Astrocyte (in vitro differentiated cells and primary cell): ENCODE results near the gene RYR2.

ENCODE experiments used
- EZH2 ChIP-seq: IDR thresholded peaks from 2 replicates; pipeline ENCODE4 v1.6.1; 2012; ENCODE audit warnings: mild to moderate bottlenecking, low read length, inconsistent platforms; ENCODE audit not compliant: insufficient read depth
- TF ChIP-seq, protein P1 (sequence below): IDR thresholded peaks from 2 replicates; pipeline ENCODE4 v1.5.1; 2011; ENCODE audit warnings: low read depth, mild to moderate bottlenecking, inconsistent platforms, low read length, moderate library complexity; ENCODE audit not compliant: insufficient read depth

DNA sequence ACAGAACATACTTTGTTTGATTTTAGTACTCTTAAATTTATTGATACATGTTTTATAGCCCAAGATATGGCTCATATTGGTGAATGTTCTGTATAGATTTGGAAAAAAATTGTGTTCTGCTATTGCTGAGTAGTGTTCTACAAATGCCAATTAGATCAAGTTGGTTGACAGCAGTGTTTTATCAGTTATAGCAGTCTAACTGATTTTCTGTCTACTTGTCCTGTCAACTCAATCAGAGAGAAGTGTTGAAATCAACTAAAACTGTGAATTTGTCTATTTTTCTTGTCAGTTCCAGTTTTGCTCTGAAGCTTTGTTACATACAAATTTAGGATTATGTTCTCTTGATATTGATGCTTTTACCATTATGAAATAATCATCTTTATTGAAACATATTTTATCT is 23.1 kb upstream of the RYR2 start:
- TF ChIP-seq, protein P1, sequence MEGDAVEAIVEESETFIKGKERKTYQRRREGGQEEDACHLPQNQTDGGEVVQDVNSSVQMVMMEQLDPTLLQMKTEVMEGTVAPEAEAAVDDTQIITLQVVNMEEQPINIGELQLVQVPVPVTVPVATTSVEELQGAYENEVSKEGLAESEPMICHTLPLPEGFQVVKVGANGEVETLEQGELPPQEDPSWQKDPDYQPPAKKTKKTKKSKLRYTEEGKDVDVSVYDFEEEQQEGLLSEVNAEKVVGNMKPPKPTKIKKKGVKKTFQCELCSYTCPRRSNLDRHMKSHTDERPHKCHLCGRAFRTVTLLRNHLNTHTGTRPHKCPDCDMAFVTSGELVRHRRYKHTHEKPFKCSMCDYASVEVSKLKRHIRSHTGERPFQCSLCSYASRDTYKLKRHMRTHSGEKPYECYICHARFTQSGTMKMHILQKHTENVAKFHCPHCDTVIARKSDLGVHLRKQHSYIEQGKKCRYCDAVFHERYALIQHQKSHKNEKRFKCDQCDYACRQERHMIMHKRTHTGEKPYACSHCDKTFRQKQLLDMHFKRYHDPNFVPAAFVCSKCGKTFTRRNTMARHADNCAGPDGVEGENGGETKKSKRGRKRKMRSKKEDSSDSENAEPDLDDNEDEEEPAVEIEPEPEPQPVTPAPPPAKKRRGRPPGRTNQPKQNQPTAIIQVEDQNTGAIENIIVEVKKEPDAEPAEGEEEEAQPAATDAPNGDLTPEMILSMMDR, result no peak
- TF ChIP-seq EZH2, result no peak
